HG03280 (cell line): Measurements from ENCODE around the gene HTT.

ENCODE experiments used
- ATAC-seq: cut with Tn5 transposase; IDR thresholded peaks from one replicate; pipeline ENCODE4 v1.9.1; 2021; ENCODE audit warnings: mild to moderate bottlenecking, moderate library complexity; ENCODE audit not compliant: unreplicated experiment

The HTT gene

DNA sequence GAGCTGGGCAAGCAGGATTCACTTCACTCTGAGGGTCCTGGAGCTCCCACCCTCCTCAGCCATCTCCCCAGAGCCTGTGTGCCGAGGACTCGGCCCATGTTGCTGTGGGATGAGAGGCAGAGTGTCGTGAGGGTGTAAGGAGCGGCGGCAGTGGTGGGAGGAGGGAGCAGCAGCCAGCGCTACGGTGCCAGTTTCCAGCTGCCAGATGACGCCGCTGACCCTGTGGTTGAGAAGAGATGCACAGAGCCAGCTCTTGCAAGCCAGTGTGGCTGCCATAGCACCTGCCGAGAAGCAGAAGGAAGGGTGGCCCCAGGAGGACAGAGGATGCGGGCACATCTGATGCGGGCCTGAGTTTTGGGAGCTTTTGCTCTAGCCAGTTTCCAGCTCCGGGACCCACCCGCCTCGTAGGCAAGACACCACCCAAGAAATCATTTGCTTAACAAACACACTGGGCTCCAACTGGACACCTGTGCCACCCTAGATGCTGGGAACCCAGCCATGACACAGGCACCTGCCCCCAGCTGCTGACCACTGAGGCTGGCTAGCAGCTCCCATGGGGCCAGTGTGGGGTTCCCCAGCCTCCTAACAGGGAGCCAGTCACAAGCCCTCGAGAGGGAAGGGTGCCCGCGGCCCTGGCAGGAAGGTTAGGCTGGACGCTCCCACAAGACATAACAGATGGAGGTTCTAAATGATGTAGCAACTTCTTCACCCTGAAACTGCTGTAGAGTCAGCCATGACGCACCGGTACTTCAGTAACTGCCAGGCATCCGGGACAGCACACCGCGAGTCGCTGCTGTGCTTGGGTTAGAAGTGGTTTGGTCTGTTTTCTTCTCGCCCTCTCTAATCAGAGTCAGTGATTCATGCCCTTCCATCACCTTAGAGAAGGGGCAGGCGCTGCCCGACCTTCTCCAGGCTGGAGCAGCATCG lies 183.3 kb downstream of the HTT start:
- ATAC-seq, result no peak

GRCh38 chr4:3261411-3262207 lies 187.1 kb downstream of the HTT start:
- ATAC-seq, result no peak

DNA sequence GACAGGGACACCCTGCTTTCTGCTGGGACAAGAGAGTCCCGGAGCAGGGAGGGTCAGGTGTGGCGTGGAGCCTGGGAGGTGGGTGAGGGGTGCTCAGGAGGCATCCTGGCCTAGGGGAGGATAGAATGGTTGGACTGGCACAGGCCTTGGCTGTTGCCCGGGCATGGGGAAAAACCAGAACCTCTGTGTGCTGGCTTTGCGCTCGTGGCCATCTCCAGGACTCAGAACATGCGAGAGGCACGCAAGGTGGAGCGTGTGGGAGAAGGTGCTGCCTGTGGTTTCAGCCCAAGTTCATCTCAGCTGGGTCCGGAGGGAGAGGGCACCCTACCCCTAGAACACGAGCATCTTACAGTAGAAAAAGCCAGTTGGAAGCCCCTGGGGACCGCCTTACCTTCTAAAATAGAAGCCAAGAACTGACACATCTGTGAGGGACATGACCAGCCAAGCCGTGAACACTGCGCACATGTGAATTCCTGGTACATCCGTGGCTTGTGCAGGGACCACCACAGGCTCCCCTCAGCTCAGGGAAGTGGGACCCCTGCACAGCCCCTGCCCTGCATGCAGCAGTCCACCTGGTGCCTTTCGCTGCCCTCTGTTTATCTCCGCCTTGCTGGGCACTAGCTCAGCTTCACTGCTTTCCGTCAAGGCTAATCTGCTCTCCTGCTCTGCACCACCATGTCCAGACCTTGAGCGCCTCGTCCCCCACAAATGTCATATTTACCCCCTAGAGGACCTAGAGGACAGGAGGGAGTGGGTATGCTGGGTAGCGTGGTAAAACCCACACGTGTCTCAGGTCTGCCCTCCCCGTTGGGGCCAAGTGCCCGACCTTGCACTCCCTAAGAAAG lies 187.9 kb downstream of the HTT start:
- ATAC-seq, result no peak

GRCh38 chr4:3263053-3263875 lies 188.8 kb downstream of the HTT start:
- no peak for ATAC-seq

DNA sequence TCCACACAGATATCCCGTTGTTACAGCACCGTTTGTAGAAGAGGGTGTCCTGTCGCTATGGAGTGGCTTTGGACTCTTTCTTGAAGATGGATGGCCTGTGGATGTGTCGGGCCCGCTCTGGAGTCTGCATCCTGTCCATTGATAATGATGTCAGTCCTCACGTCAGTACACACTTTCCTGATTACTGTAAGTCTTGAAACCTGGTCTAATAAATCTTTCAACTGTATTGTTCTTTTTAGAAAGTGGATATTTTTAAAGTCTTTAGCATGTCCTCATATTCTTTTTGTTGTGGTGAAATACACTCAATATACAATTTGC lies 189.4 kb downstream of the HTT start:
- no peak for ATAC-seq

DNA sequence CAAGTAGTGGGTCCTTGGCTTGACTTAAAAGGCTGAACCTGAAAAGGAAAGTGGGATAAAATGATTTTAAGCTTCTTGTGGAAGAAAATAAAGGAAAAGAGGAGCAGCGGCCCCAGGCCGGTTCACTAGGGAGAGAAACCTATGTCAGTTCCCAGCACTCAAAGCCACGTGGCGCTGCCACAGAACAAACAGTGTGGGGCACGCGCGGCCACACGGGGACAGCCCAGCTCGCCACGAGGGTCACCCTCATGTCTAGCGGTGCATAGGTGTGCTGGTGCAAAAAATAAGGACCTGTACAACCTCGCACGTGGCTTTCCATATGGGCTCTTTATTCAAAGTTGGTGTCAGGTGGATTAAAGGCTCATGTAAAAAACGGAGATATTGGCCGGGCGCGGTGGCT lies 191.6 kb downstream of the HTT start:
- no peak for ATAC-seq

DNA sequence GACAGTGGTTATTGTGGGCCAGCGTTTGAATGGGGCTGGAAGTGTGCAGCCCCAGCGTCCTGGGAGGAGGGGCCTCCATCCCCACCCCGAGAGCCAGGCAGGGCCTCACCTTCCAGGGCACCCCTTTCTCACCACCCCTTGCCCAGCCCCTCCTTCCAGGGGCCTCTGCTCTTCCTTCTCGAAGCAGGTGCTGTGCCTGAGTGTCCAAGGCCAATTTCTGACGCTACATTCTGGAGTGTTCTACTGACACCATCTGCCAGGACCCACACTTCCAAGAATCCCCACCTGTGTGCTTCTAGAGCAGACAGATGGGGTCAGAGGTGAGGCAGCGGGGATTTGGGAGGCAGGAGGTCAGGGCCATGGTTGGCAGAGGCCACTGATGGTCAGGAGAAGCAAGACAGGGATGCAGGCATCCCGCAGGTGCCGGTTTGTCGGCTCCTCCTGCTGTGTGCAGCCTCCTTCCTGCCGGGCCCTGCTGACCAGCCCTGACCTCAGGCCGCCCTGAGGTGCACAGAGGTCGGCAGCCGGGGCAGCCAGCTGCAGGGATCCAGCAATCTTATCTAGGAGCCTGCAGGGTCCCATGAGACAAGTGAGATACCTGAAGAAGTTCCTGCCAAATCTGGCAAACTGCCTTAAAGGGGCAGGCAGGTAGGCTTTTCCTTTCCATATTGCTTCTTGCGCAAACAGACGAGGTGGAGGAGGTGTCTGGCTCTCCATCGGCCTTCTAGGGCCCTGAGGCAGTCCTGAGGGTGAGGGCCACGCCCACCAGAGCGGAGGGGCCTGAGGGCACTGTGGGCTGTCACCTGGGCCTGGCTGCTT lies 193.3 kb downstream of the HTT start:
- ATAC-seq, result no peak

DNA sequence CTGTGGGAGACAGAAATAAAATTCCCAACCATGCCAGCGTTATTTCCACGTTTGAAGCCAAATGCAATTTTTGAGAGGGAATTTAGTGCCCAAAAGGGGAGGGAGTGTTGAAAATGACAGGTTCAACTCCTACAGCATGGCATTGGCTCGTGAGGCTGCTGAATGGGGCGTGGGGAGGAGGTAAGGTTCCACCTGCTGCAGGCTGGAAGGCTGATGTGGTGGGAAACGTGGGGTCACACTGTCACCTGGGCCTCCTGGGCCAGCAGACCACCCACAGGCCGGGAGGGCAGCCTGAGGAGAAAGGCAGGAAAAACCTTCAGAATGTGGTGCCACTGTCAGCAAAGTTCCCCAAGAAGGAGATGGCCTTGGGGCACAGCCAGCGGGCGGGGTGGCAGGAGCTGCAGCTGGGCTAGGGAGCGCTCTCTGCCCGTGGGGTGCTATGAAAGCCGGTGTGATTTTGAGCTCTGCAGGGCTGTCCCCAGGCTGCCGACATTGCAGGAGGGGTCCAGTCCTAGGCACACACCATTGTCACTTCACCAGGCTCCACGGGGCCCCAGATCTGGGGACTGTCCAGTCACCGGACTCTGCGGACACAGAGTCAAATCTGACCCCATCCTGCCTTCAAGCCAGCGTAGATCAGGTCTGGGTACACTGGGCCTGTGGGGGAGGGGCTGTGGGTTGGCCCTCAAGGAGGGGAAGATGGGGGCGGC lies 194.1 kb downstream of the HTT start:
- no peak for ATAC-seq

GRCh38 chr4:3269105-3269927 lies 194.8 kb downstream of the HTT start:
- no peak for ATAC-seq

- no peak for ATAC-seq
Observed at GRCh38 chr4:3269991-3270611, 195.6 kb downstream of the HTT start.

- ATAC-seq, result no peak
Observed at GRCh38 chr4:3271131-3271530, 196.7 kb downstream of the HTT start.

GRCh38 chr4:3276986-3277385 lies 202.5 kb downstream of the HTT start:
- no peak for ATAC-seq

DNA sequence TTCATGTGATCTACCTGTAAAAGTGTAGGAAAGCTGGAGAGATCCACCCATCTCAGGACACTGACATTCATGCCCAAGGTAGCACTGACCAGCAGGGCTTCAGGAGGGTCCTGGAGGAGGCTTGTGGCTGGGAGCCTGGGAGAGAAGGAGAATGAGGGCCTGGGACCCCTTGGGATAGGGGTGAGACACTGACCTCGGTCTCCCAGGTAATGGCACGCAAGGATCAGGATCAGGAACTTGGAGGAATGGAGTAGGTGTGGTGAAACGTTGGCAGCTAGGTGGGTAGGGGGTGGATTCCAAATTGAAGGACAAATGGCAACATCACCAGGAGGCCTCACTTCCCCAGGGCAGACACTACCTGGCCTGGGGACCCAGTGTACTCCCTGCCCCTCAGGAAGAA lies 206.0 kb downstream of the HTT start:
- no peak for ATAC-seq

- ATAC-seq, result no peak
Observed at GRCh38 chr4:3283483-3283882, 209.0 kb downstream of the HTT start.

DNA sequence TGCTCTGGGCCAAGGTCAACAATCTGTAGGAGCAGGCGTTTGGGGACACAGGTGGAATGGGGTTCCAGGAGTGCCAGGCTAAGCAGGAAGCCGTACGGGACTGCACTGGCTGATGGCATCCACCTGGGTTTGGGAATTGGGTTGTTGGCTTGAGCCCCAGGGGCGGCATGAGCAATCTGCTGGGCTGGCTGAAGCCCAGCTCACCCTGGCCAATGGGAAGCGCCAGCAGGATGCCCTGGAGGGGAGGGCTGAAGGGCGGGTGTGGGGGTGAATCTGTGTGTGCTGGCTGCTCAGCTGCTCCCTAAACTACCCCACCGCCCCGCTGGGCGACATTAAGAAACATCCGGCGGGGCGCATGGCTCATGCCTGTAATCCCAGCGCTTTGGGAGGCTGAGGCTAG lies 209.4 kb downstream of the HTT start:
- ATAC-seq, result no peak

GRCh38 chr4:3284734-3285557 lies 210.5 kb downstream of the HTT start:
- no peak for ATAC-seq
